ENCODE results near the gene SDSL.

The SDSL gene

DNA sequence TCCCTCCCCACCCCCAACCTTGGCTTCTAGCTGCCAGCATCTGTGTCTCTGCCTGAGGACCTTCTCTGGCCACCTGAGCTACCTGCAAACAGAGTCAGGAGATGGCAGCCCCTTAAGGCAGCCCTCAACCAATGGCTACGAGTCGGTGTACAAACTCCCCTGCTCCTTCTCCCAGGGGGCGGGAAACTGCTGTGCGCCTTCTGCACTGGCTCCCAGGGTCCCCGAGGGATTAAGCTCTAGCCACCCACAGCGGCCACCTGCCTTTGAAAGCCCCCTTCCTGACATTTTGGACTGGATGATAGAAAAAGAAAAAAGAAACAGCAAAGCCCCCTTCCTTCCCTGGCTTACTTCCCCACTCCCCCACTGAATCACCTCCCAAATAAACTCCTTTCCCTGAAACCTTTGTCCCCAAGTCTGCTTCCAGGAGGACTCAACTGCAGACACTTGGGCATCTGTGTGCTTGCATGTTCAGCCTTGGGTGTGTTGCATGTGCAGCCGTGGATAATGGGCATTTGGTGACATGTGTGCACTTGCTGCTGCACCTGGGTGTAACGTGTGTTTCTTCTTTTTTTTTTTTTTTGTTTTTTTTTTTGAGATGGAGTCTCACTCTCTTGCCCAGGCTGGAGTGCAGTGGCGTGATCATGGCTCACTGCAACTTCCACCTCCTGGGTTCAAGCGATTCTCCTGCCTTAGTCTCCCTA is 24.5 kb upstream of the SDSL start:
- DNase-seq = no peak

DNA sequence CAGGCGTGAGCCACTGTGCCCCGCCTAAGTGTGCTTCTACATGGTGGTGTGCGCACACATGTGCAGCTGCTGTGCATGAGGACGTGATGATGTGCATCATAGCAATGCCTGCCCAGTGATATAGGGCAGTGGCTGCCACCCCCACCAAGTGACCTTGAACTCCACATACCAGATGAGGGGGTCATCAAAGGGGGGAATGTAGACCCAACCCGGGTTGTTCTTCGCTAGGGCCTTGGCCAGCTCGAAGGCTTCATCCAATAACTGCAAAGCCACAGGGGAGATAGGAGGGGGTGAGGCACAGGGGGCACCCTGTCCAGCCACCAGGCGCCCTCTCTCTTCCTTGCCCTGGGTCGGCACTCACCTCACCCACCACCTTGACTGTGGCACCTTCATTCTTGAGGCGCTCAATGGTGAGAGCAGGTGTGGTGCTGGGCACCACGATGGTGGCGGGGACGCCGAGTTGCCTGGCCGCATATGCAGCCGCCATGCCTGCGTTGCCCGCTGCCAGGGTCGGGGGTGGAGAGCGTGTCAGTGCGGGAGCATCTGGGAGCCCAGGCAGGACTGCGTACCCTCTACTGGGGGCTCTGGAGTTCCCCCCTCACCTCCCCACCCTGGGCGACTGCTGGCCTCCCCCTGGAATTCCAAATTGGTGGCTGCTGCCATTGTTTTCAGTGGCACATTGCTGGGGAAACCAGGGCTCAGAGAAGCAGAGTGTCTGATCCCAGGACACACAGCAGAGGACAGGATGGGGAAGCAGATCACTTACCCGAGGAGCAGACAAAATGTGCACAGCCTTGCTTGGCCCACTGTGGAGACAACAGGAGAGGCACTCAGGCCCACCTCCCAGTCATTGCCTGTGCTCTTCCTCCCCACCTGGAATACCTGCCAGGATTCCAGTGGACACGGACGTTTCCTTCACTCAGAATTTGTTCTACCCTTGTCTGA is 23.6 kb upstream of the SDSL start:
- DNase-seq = no peak

DNA sequence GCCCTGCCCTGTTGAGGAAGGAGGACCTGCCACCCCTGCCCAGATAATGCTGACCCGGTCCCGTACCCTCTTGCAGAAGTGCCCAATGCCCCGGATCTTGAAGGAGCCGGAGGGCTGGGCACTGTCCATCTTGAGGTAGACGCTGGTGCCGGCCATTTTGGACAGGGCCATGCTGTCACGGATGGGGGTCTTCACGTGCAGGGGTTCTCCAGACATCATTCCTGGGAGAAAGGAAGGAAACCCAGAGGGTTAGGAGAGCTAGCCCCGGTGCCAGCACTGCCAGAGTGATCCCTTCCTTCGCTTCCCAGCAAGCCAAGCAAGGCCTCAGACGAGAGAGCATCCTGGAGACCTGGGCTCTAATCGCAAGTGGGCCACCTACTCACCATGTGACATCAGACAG is 22.7 kb upstream of the SDSL start:
- DNase-seq = no peak

DNA sequence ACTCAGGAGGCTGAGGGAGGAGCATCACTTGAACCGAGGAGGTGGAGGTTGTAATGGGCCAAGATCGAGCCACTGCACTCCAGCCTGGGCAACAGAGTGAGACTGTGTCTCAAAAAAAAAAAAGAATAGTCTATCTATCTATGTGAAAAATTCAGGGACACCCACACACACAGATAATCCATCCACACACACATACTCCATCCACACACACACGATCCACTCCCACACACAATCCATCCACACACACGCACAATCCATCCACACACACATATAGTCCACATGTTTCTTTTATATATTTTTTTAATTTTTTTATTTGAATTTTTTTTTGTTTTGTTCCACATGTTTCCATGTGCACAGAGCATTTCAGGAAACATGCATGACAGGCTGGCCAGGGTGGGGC is 21.8 kb upstream of the SDSL start:
- no peak for DNase-seq

DNA sequence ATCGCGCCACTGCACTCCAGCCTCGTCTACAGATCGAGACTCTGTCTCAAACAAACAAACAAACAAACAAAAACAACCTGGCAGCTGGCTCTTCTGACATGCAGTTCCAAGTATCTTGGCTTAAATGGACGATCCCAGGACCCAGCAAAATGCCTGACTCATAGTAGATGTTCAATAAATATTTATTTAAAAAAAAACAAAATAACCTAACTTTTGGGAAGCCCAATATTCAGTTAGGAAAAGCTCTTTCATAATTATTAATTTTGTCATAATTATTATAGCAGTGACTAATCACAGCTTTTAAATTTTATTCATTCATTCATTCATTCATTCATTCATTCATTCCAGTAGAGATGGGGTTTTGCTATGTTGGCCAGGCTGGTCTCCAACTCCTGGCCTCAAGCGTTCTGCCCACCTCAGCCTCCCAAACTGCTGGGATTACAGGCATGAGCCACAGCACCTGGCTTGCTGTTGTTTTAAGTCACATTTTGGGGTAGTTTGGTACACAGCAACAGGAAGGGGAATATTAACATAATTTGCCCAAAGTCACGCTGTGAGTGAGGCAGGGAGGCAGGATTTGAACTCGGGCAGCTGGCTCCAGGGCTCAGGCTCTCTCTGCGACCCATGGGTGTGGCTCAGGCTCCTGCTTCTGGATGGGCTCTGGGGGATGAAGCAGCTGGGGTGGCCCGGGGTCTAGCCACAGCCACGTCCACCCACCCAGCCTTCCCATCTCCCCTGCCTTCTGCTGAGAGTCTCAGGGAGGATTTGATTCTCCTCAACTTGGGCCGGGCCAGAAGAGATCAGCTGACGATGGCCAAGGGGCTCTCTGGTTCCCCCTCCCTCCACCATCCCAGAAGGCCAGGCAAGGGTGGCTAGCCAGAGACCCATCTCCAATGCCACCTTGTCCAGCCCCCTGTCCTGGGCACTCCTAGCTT is 20.8 kb upstream of the SDSL start:
- no peak for DNase-seq

DNA sequence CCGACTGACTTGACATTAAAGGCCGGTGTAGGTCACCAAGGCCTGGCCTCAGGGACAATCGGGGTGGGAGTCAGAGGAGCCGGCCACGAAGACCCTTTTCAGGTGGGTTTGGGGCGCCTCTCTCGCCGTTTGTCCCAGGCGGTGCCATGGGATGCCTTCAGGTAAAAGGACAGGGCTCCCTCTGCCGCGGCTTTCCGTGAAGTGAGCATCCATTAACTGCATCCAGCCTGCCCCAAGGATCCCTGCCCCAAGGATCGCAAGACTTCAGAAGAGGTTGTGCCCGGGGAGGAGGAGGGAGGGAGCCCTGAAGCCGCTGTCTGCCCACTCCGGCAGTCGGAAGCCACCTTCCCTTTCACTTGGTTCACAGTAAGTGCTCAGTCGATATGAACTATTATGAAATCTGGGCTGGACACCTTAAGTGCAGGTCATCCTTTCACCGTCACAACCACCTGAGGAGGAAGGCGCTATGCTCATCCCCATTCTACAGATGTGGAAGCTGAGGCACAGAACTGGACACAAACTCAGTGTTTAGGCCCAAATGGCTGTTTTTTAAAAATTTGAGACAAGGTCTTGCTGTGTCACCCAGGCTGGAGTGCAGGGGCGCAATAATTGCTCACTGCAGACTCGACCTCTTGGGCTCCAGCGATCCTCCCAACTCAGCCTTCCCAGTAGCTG is 19.5 kb upstream of the SDSL start:
- DNase-seq = no peak

DNA sequence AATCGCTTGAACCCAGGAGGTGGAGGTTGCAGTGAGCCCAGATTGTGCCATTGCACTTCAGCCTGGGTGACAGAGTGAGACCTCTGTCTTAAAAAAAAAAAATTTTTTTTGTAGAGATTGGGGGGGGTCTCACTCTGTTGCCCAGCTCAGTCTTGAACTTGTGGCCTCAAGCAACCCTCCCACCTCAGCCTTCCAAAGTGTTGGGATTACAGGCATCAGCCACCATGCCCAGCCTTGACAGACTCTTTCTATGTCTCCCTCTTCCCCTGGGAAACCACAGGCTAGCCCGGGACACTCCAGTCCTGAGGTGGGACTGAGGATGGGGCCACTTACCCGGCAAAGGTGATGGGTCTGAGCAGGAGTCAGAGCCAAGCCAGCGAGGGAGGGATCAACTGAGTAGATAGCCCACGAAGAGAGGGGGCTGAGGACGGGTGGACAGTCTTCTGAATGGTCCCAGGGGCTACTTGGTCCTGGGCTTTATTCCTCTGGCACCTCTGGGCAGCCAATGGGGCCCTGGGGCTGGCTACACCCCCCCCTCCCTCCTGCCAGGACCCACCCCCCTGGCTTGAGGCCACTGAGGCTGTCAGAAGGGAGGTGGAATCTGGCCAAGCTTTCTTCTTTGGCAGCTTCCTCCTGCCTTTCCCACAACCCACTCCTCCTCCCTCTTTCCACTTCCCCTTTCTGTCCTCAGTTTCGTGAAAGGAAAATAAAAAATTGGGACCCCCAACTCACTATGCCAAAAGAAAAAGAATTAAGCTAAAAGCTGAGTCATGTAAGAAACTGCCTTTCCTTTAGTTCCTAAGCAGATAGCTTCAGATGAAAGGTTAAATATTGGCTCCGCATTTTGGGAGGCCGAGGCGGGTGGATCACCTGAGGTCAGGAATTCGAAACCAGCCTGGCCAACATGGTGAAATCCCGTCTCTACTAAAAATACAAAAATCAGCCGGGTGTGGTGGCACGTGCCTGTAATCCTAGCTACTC is 18.5 kb upstream of the SDSL start, which contains the start of gene SDS:
SDS (minus strand) TSS at position 453 of the 981 bp plus-strand sequence. CDS start 4,179 bp downstream, outside the sequence.
- no peak for DNase-seq

DNA sequence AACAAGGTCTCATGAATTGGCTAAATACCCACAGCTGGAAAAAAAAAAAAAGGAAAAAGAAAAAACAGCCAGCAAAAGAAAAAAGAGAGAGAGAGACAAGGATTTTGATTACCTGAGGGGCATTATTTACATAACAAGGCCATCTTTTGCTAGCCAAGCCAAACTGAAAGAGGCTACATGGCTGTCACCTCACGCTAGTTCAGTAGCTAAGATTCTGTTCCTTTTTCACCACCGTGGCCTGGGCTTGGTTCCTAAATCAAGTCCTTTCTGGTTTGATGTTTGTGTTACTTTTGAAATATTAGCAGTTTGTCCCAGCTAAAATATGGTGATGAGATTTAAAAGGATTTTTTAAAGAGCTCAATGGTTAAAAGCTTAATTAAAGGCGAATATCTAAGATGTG is 16.5 kb upstream of the SDSL start:
- DNase-seq = no peak

DNA sequence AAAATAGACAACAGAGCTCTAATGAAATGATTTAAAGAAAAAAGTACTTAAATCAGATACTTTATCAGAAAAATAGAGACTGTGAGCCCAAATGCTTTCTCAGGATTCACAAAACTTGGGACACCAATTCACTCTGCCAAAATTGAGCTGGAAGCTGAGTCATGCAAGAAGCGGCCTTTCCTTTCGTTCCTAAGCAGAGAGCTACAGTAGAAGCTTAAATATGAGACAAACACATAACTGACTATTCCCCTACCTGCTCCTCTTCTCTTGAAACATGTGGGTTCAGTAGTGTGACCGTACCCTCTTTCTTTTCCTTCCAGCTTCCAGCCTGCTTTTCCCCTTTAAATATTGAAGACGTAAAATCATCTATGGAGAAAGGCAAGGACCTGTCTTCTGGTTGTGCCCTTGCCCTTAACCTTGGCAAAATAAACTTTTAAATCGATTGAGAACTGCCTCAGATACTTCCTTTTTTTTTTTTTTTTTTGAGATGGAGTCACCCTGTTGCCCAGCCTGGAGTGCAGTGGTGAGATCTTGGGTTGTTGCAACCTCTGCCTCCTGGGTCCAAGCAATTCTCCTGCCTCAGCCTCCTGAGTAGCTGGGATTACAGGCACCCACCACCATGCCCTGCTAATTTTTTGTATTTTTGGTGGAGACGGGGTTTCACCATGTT is 14.1 kb upstream of the SDSL start:
- no peak for DNase-seq

DNA sequence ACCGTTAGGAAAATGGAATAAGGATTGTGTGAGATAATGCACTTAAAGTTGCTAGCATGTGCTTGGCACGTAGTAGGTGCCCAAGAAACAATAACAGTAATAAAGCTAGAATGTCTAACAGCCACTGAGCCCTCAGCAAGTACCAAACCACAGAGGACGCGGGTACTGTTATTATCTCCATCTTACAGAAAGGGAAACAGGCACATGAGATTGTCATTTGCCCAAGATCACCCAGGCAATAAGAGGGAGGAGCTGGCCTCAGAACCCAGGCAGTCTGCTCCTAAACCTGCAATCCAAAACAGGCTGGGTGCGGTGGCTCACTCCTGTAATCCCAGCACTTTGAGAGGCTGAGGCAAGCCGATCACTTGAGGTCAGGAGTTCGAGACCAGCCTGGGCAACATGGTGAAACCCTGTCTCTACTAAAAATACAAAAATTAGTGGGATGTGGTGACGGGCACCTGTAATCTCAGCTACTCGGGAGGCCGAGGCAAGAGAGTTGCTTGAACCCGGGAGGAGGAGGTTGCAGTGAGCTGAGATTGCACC is 13.4 kb upstream of the SDSL start:
- DNase-seq = no peak

DNA sequence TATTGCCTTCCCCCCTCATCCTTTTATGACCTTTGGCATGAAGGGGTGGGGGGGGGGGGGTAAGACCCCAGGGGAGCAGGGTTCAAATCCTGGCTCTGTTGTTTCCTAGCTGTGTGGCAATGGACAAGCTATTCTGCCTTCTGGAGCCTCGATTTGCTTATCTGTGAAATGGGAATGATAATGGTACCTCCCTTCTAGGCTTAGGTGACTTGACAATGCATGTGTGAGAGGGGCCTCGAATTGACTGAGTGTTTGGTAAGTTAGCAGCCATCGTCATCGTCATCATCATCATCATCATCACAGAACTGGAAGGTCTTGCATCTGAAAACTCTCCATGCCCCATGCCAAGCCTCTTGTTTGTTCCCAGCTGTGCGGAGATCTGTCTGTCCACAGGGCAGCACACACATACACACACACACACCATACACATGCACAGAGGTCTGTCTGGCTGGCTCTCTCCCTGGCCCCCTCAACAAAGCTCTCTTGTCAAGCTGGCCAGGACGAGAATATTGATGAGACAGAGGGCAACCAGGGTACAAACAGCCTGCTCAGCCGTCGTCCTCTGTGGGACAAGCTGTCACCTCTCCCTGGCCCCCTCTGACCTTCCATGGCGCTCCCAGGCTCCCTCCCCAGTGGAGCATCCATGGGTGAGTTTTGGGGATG is 12.6 kb upstream of the SDSL start:
- DNase-seq = no peak

DNA sequence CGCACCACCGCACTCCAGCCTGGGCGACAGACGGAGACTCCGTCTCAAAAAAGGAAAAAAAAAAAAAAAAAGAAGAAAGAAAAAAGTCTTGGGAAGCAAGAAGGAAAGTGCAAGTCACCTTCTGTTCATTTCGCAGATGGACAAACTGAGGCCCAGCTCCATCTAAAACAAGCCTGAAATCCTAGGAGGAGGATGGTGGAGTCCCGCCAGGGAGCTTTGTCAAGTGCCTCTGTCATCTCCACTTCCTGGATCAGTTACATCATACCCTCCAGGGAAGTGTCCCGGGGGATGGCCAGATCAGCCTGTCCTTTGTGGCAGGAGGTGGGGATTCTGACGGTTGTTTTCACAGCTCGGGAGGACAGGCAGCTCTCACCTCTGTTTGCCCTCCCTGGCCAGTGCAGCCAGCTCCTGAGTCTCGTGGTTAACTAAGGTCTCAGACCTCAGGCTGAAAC is 8.7 kb upstream of the SDSL start:
- DNase-seq = no peak

DNA sequence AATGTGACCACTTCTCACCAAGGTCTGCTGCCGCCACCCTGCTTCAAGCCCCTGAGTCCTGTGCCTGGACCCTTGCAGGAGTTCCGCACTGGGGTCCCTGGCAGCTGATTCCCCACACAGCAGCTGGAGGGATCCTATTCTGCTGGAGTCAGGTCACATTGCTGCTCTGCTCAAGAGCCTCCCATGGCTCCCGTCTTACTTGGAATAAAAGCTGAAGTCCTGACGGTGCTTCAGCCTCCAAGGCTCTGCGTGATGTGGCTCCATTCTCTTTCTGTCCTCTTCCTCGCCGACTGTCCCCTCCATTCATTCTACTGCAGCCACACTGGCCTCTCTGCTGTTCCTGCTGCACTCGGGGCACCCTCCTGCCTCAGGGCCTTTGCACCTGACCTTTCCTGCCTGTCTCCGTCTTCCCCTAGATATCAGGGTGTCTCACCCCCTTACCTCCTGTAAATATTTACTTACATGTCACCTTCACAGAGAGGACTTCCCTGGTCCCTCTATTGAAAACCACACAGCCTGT is 7.6 kb upstream of the SDSL start:
- DNase-seq = no peak

DNA sequence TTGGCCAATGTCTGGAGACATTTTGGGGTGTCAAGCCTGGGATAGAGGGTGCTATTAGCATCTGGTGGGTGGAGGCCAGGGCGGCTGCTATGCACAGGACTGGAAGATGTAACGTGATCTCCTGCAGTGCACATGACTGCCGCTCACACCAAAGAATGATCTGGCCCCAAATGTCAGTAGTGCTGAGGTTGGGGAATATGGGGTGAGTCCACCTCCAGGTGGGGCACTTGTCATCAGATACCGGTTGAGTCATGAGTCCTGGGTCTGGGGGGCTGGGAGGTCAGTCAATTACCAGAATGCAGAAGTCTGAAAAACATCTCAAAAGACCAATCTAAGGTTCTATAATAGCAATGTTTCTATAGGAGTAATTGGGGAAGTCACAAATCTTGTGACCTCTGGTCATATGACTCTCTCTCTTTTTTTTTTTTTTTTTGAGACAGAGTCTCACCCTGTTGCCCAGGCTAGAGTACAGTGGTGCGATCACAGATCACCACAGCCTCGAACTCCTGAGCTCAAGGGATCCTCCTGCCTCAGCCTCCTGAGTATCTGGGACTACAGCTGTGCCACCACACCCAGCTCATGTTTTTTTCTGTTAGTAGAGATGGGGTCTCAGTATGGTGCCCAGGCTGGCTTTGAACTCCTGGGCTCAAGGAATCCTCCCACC is 6.0 kb upstream of the SDSL start:
- no peak for DNase-seq

DNA sequence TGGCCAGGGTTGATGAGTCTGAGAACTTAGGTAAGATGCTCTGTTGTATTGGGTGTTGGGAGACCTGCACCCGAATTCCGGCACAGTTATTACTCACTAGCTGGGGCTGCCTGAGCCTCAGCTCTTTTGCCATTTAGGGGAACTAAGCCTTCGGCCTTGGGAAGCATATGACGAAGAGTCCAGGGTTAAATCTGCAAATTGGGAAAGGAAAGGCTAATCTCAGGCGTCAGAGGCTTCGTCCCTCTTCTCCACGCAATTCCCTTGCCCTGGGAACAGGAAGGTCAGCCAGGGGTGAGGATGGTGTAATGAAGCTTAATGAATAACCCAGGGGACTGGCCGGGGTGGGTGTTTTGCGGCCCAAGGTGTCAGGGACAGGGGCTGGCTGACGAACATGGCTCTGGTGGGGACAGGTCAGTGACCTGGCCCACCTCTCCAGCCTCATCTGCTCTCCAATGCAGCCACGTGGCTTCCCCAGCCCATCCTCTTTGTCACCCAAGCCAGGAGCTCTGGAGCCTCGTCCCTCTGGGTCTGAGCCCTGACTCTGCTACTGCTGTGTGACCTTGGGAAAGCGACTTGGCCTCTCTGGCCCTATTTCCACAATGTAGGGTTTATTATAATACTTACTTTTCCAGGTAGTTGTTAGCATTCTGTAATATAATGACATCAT is 3.8 kb upstream of the SDSL start:
- no peak for DNase-seq

DNA sequence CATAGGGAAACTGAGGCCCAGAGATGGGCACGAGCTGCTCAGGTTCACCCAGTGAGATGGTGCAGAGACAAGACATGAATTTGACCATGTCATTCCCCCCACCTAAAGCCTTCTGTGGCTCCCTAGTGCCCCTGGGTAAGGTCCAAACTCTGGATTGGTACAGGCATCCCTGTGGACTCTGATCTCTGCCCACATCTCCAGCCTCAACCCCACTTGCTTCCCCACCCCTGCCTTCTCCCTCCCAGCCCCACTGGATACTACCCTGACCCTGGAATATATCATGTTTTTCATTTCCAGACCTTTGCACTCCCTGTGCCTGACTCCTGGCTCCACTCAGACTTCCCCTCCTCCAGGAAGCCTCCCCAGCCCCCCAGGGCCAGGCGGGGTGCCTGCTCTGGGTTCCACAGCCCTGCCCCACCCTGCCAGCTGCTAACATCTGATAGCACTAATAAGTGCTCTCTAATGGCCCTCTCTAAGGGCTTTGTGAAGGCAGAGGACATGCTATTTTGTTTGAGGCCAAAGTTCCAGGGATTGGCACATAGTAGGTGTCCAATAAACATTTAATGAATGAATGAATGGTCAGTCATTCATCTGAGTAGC is 1.1 kb upstream of the SDSL start:
- no peak for DNase-seq

DNA sequence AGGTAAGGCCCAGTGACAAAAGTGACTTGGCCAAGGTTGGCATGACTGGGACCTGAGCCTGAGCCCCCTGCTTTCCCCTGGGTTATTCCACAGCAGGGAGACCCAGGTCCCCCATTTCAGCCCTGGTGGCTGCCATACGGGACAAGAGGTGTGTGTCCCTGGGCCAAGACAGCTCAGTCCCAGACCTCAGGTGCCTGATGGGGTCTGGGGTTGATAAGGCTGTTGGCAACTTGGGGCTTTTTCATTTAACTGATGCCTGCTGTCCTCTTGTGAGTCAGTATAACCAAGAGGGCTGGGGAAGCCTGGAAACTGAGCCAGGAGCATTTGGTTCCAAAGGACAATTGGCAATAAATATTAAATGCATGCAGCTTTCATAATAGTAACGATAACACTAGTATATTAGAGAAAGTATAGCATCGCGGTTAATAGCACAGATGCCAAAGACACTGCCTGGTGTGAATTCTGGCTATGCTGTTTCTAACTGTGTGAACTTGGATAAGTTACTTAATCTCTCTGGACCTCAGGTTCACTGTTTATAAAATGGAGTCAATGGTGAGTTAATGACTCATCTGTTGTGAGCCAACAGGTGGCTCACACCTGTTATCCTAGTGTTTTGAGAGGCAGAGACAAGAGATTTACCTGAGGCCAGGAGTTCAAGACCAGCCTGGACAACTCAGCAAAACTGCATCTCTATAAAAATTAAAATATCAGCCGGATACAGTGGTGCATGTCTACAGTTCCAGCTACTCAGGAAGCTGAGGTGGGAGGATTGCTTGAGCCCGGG is 898 bp downstream of the SDSL start:
- no peak for DNase-seq

Data from NCI-H774 (cell line).